Panc1 (cell line): ENCODE results near the gene TJAP1.

Experiments
- POLR2AphosphoS5 ChIP-seq: IDR thresholded peaks from 2 replicates; pipeline ENCODE4 v1.6.1; 2012; ENCODE audit warnings: mild to moderate bottlenecking, low read depth, low read length, moderate library complexity
- SIN3A ChIP-seq: IDR thresholded peaks from 2 replicates; pipeline ENCODE4 v1.6.1; 2012; ENCODE audit warnings: low read depth, mild to moderate bottlenecking, low read length, moderate library complexity, borderline replicate concordance; ENCODE audit not compliant: insufficient read depth
- TF ChIP-seq, protein P1 (sequence below): fragments of 450-650 bp; IDR thresholded peaks from 2 replicates; pipeline ENCODE4 v1.5.1; 2017; ENCODE audit warnings: mild to moderate bottlenecking
- TF ChIP-seq, protein P2 (sequence below), 2 experiments: IDR thresholded peaks; 2 replicates each; pipeline ENCODE4 v1.6.1; 2011 to 2012; ENCODE audit warnings: low read depth in 2 of 2, control low read depth in 1 of 2, low read length in 1 of 2, mild to moderate bottlenecking in 1 of 2, moderate library complexity in 1 of 2; ENCODE audit not compliant: insufficient read depth in 1 of 2

DNA sequence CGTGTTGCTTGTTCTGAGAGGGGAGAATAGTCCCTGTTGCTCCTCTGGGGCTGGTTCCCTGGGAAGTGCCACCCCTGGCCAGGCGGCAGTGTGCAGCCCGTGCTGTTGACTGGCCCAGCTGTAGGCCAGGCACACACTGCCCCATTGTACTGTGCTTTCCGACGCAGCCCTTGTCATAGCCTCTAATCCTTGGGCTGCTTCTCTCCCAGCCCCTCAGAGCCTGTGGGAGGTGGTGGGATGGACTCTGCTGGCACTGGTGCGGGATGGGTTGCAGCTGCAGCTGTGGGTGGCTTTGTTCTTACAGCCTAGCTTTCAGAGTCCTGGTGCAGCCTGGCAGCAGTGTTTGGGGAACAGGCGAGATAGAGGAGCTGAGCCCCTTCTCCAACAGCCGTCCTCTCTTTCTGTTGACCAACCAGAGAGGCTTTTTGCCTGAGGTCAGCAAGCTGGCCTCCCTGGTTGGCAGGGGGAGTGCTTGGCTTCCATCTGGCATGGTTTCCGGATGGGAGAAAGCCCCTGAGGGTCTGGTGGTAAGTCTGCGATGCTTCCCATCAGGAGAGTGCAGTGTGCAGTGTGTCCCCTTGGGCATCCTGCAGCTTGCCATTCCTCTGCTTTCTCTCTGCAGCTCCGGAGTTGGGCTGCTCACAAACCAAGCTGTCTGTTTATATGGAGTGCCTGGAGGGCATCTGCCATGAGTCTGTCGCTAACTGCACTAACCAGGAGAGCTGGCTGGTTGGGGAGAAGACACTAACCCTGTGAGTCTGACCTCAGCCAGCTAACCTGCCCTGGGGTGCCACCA lies 12.1 kb downstream of the TJAP1 start:
- TF ChIP-seq, protein P1, sequence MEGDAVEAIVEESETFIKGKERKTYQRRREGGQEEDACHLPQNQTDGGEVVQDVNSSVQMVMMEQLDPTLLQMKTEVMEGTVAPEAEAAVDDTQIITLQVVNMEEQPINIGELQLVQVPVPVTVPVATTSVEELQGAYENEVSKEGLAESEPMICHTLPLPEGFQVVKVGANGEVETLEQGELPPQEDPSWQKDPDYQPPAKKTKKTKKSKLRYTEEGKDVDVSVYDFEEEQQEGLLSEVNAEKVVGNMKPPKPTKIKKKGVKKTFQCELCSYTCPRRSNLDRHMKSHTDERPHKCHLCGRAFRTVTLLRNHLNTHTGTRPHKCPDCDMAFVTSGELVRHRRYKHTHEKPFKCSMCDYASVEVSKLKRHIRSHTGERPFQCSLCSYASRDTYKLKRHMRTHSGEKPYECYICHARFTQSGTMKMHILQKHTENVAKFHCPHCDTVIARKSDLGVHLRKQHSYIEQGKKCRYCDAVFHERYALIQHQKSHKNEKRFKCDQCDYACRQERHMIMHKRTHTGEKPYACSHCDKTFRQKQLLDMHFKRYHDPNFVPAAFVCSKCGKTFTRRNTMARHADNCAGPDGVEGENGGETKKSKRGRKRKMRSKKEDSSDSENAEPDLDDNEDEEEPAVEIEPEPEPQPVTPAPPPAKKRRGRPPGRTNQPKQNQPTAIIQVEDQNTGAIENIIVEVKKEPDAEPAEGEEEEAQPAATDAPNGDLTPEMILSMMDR = no peak
- TF ChIP-seq SIN3A (no peak), POLR2AphosphoS5 (no peak)
- TF ChIP-seq, protein P2, sequence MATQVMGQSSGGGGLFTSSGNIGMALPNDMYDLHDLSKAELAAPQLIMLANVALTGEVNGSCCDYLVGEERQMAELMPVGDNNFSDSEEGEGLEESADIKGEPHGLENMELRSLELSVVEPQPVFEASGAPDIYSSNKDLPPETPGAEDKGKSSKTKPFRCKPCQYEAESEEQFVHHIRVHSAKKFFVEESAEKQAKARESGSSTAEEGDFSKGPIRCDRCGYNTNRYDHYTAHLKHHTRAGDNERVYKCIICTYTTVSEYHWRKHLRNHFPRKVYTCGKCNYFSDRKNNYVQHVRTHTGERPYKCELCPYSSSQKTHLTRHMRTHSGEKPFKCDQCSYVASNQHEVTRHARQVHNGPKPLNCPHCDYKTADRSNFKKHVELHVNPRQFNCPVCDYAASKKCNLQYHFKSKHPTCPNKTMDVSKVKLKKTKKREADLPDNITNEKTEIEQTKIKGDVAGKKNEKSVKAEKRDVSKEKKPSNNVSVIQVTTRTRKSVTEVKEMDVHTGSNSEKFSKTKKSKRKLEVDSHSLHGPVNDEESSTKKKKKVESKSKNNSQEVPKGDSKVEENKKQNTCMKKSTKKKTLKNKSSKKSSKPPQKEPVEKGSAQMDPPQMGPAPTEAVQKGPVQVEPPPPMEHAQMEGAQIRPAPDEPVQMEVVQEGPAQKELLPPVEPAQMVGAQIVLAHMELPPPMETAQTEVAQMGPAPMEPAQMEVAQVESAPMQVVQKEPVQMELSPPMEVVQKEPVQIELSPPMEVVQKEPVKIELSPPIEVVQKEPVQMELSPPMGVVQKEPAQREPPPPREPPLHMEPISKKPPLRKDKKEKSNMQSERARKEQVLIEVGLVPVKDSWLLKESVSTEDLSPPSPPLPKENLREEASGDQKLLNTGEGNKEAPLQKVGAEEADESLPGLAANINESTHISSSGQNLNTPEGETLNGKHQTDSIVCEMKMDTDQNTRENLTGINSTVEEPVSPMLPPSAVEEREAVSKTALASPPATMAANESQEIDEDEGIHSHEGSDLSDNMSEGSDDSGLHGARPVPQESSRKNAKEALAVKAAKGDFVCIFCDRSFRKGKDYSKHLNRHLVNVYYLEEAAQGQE (IDR thresholded peaks at IDR 0.05; ENCODE audit: insufficient read depth in 1 of 2, low read depth in 2 of 2, low read length in 1 of 2) = no peak
